ENCODE data around the gene RAB11A. TPM values are rescaled to one million over a fixed set of nuclear protein-coding genes. Genes with fewer than 3 reads are reported as not detected.

The RAB11A gene
- total and polyA plus RNA-seq, 2 donors (not counting 3 experiments of a cell fraction or from before 2014, with no cell fraction given): 239 to 250 TPM

DNA sequence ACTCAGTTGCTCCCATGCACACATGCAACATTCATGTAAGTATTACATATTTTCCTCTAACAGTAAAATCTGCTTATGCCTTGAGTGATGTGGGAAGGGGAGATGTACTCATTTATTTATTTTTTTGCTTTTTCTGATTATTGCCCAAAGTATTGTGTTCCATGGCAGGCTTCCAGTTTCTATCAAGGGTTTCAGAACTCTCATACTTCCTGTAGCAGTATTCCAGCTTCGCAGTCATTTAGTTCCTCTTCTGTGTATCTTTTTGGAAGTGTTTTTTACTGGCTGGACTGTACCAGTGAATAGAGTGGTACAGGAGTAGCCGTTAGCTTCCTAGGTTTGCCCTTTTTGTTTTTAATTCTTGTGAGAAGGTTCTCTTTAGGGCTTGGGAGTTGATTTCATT lies 26.9 kb downstream of the RAB11A start:
- no TSS peak for BruUV-seq (replicated peaks)
- no peak for FAIRE-seq

More for the DNA sequence above, 26.9 kb downstream of the RAB11A start:
- no peak overlapping the region for H3K4me3 ChIP-seq (replicated peaks in 1 of 3; ENCODE audit: insufficient read depth in 1 of 3, low read depth in 1 of 3, low read length in 3 of 3)
- H3K27me3 ChIP-seq (ENCODE audit: control insufficient read depth in 2 of 2, insufficient read depth in 2 of 2, low read length in 2 of 2): no peaks in the 10 kb centered on the region
- H3K4me2 ChIP-seq (ENCODE audit: insufficient read depth, low read length): no peak overlapping the region
- no peak overlapping the region for H3K9ac ChIP-seq (replicated peaks; ENCODE audit: extremely low read depth, insufficient read depth, low read length)
- intact Hi-C loops (cut with micrococcal nuclease): no loop called here
- CTCF ChIA-PET: interaction anchor here (0.9 to 2.1 kb wide), 4 partner anchors 14 to 285 kb away, joined by 4 to 7 read pairs (median 5); partner anchors contain the start of gene INTS14
- H3K27ac ChIP-seq (ENCODE audit: insufficient read depth, low read depth, low read length): no peak overlapping the region
- no peaks in the 10 kb centered on the region for H3K9me1 ChIP-seq (replicated peaks; ENCODE audit: control insufficient read depth, extremely low read depth, insufficient read depth, low read length)
- peaks cover 3% of the 10 kb centered on the region for H4K20me1 ChIP-seq (replicated peaks; ENCODE audit: control insufficient read depth, extremely low read depth, insufficient read depth, low read length)
- peaks cover 9 to 18% of the 10 kb centered on the region in 2 experiments for H3K36me3 ChIP-seq (ENCODE audit: control insufficient read depth in 2 of 2, extremely low read depth in 1 of 2, insufficient read depth in 2 of 2, low read length in 2 of 2)
- dilution Hi-C loops (cut with MboI; ENCODE audit: extremely low pct_ligation_motif_present, low sequenced_read_pairs): no loop called here
- TF ChIP-seq POLR2AphosphoS5 (IDR thresholded peaks at IDR 0.05; ENCODE audit: insufficient read depth, low read depth, low read length) (no peak), EZH2 (IDR thresholded peaks at IDR 0.05; ENCODE audit: borderline replicate concordance, low read depth, low read length, severe bottlenecking) (no peak), FOS (IDR thresholded peaks at IDR 0.05; ENCODE audit: borderline replicate concordance, insufficient read depth, low read length) (no peak), JUN (IDR thresholded peaks at IDR 0.05; ENCODE audit: borderline replicate concordance, insufficient read depth, insufficient read length, low read depth) (no peak), MYC (IDR thresholded peaks at IDR 0.05; ENCODE audit: low read depth, low read length) (no peak), POLR2A (IDR thresholded peaks at IDR 0.05; ENCODE audit: low read depth, low read length) (no peak), GATA2 (IDR thresholded peaks at IDR 0.05; ENCODE audit: insufficient read depth, insufficient read length, low read depth, low read length) (no peak)
- TF ChIP-seq, protein P1, sequence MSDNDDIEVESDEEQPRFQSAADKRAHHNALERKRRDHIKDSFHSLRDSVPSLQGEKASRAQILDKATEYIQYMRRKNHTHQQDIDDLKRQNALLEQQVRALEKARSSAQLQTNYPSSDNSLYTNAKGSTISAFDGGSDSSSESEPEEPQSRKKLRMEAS (IDR thresholded peaks at IDR 0.05; ENCODE audit: insufficient read depth, insufficient read length): no peak
- TF ChIP-seq, protein P2, sequence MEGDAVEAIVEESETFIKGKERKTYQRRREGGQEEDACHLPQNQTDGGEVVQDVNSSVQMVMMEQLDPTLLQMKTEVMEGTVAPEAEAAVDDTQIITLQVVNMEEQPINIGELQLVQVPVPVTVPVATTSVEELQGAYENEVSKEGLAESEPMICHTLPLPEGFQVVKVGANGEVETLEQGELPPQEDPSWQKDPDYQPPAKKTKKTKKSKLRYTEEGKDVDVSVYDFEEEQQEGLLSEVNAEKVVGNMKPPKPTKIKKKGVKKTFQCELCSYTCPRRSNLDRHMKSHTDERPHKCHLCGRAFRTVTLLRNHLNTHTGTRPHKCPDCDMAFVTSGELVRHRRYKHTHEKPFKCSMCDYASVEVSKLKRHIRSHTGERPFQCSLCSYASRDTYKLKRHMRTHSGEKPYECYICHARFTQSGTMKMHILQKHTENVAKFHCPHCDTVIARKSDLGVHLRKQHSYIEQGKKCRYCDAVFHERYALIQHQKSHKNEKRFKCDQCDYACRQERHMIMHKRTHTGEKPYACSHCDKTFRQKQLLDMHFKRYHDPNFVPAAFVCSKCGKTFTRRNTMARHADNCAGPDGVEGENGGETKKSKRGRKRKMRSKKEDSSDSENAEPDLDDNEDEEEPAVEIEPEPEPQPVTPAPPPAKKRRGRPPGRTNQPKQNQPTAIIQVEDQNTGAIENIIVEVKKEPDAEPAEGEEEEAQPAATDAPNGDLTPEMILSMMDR (IDR thresholded peaks at IDR 0.05; ENCODE audit: extremely low read depth in 1 of 2, insufficient read depth in 1 of 2, low read depth in 1 of 2, low read length in 2 of 2): no peak
- H3K9me3 ChIP-seq (replicated peaks; ENCODE audit: control insufficient read depth, insufficient read depth, low read length): no peaks in the 10 kb centered on the region
- H3K4me1 ChIP-seq (ENCODE audit: control insufficient read depth, extremely low read depth, insufficient read depth, low read length): peaks cover 11% of the 10 kb centered on the region
- peaks cover 11% of the 10 kb centered on the region for H3K79me2 ChIP-seq (ENCODE audit: control insufficient read depth, insufficient read depth, low read length)
- H2AFZ ChIP-seq (ENCODE audit: low read depth, low read length): no peak overlapping the region
- POLR2A ChIA-PET: interaction anchor here (0.6 kb wide), 1 partner anchor 89 kb away, joined by 7 read pairs; no protein-coding TSS in a partner anchor
- peak; percentile 83 for DNase-seq (ENCODE audit: low read depth, low spot score)

All from endothelial cell of umbilical vein (primary cell).